Measurements from ENCODE around the gene ADGRL3. TPM values are rescaled to one million over a fixed set of nuclear protein-coding genes. Genes with fewer than 3 reads are reported as not detected.
A peak's percentile ranks its signal among the peaks of the same experiment; 100 is the strongest.

The ADGRL3 gene
- total RNA-seq, 1 donor from 2014 or later, result 34.5 TPM

DNA sequence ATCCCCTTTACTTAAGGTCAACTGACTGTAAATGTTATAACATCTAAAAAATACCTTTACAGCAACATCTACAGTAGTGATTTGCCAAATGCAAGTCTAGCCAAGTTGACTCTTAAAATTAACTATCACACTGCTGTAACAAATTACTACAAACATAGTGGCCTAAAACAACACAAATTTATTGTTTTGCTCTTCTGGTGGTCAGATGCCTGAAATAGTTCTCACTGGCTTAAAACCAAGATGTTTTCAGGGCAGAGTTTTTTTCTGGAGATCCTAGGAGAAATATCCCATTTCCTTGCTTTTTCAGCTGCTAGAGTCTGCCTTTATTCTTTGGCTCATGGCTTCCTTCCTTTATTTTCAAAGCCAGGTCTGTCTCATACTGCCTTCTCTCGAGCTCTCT lies 120.5 kb downstream of the ADGRL3 start:
- TF ChIP-seq, protein P1, sequence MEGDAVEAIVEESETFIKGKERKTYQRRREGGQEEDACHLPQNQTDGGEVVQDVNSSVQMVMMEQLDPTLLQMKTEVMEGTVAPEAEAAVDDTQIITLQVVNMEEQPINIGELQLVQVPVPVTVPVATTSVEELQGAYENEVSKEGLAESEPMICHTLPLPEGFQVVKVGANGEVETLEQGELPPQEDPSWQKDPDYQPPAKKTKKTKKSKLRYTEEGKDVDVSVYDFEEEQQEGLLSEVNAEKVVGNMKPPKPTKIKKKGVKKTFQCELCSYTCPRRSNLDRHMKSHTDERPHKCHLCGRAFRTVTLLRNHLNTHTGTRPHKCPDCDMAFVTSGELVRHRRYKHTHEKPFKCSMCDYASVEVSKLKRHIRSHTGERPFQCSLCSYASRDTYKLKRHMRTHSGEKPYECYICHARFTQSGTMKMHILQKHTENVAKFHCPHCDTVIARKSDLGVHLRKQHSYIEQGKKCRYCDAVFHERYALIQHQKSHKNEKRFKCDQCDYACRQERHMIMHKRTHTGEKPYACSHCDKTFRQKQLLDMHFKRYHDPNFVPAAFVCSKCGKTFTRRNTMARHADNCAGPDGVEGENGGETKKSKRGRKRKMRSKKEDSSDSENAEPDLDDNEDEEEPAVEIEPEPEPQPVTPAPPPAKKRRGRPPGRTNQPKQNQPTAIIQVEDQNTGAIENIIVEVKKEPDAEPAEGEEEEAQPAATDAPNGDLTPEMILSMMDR (conservative IDR thresholded peaks at IDR 0.05), result no peak
- Mint-ChIP-seq H3K4me1 (no peaks in the 10 kb centered on the region), H3K27me3 (ENCODE audit: low read depth) (no peaks in the 10 kb centered on the region), H3K4me3 (no peak overlapping the region), H3K36me3 (ENCODE audit: low read depth) (peaks cover 34% of the 10 kb centered on the region), H3K27ac (ENCODE audit: unreplicated experiment) (no peak overlapping the region), H3K9me3 (peaks cover 7% of the 10 kb centered on the region)
- DNase-seq (ENCODE audit: low read depth, low spot score), result no peak

DNA sequence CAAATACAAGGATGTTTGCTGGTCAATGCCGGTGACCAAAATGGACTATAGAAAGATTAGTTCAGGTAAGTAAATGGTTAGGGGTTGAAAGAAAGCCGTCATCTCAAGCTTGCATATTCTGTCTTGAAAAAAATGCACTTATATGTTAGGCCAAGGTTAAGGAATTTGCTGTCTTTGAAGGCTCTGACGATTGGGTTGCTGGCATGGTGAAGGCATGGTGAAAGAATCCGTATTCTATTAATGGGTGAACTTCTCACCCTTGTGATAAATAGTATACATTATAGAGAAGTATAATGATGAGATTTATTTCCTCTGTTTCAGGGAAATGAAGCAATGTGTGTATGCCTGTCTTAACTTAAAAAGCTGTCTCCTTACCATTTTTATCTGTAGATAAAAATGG lies 132.6 kb downstream of the ADGRL3 start:
- H3K27ac Mint-ChIP-seq (ENCODE audit: unreplicated experiment), result no peak overlapping the region
- no peak for DNase-seq (ENCODE audit: low read depth, low spot score)
- H3K36me3 Mint-ChIP-seq (ENCODE audit: low read depth), result peaks cover 21% of the 10 kb centered on the region
- TF ChIP-seq, protein P1 (conservative IDR thresholded peaks at IDR 0.05), result no peak
- no peak overlapping the region for H3K4me3 Mint-ChIP-seq
- H3K9me3 Mint-ChIP-seq, result peaks cover 12% of the 10 kb centered on the region
- peaks cover 23% of the 10 kb centered on the region for H3K4me1 Mint-ChIP-seq
- no peaks in the 10 kb centered on the region for H3K27me3 Mint-ChIP-seq (ENCODE audit: low read depth)

DNA sequence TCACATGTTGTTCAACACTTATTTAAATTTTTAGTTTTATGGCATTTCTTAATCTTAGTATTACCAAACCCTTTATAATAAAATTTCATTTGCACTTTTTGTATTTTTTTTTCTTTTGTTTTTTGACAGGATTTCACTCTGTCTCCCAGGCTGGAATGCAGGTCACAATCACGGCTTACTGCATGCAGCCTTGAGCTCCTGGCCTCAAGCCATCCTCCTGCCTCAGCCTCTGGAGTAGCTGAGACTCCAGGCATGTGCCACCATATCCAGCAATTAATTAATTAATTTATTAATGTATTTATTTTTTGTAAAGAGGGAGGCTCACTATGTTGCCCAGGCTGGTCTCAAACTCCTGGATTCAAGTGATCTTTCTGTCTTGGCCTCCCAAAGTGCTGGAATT lies 133.4 kb downstream of the ADGRL3 start:
- H3K4me3 Mint-ChIP-seq, result no peak overlapping the region
- TF ChIP-seq, protein P1 (conservative IDR thresholded peaks at IDR 0.05), result no peak
- no peak overlapping the region for H3K27ac Mint-ChIP-seq (ENCODE audit: unreplicated experiment)
- H3K4me1 Mint-ChIP-seq, result peaks cover 24% of the 10 kb centered on the region
- H3K9me3 Mint-ChIP-seq, result peaks cover 7% of the 10 kb centered on the region
- no peak for DNase-seq (ENCODE audit: low read depth, low spot score)
- no peaks in the 10 kb centered on the region for H3K27me3 Mint-ChIP-seq (ENCODE audit: low read depth)
- peaks cover 16% of the 10 kb centered on the region for H3K36me3 Mint-ChIP-seq (ENCODE audit: low read depth)

DNA sequence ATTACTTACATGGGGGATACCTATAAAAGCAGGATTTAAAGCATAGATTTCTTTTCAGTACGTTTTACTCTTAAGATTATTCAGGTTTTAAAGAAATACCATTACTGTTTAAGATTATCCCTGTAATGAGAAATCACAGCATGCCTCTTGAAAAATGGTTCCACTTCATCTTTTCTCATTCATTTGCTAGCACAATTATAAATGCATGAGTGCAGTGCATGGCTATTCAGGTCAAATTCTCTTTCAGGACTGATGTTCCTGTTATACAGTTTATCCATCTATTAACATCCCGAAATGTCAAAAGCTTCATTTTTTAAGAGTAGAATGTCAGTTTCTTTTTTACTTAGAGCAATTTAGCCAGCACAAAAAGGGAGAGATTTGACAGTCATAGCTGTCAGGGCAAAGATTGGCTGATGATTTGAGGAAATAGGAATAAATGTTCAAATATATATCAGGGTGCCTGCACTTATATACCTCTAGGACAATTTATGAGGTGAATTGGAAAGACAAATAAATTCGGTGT lies 135.2 kb downstream of the ADGRL3 start:
- no peaks in the 10 kb centered on the region for H3K27me3 Mint-ChIP-seq (ENCODE audit: low read depth)
- H3K27ac Mint-ChIP-seq (ENCODE audit: unreplicated experiment), result no peak overlapping the region
- no peak for DNase-seq (ENCODE audit: low read depth, low spot score)
- H3K36me3 Mint-ChIP-seq (ENCODE audit: low read depth), result peaks cover 6% of the 10 kb centered on the region
- H3K4me3 Mint-ChIP-seq, result no peak overlapping the region
- peaks cover 24% of the 10 kb centered on the region for H3K4me1 Mint-ChIP-seq
- TF ChIP-seq, protein P1 (conservative IDR thresholded peaks at IDR 0.05), result no peak
- H3K9me3 Mint-ChIP-seq, result no peaks in the 10 kb centered on the region

DNA sequence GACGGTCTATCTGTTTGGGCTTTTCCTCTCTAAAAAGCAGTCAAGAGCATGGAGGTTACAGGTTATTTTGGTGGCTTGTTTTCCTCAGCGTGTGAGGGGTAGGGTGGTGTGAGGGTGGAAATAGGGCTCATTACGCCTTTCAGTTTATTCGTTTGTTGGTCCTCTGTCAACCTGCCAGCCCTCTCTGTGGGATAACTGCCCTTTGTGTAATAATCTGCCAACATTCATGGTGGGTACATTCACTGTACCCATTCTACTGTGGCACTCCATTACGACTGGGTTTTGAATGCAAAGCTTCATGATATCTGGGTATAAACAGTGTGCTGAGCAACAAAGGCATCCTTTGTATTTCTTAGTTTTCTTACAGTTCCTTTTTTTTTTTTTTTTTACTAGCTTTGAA lies 136.4 kb downstream of the ADGRL3 start:
- DNase-seq (ENCODE audit: low read depth, low spot score), result no peak
- peaks cover 24% of the 10 kb centered on the region for H3K4me1 Mint-ChIP-seq
- H3K27me3 Mint-ChIP-seq (ENCODE audit: low read depth), result no peaks in the 10 kb centered on the region
- no peaks in the 10 kb centered on the region for H3K9me3 Mint-ChIP-seq
- no peaks in the 10 kb centered on the region for H3K36me3 Mint-ChIP-seq (ENCODE audit: low read depth)
- peak overlapping the region; percentile 31 for H3K27ac Mint-ChIP-seq (ENCODE audit: unreplicated experiment)
- H3K4me3 Mint-ChIP-seq, result no peak overlapping the region
- TF ChIP-seq, protein P1 (conservative IDR thresholded peaks at IDR 0.05), result no peak
